ENCODE data around the gene L3MBTL3. TPM values are rescaled to one million over a fixed set of nuclear protein-coding genes. Genes with fewer than 3 reads are reported as not detected.

L3MBTL3 gene
- total and polyA plus RNA-seq, 12 donors: 0.77 to 4.0 (median 2.3) TPM

- no peaks in the 10 kb centered on the region for H3K27me3 ChIP-seq
- H3K4me3 ChIP-seq: no peak overlapping the region
- H3K27ac ChIP-seq: no peak overlapping the region
- intact Hi-C loops (cut with DNase I): loop anchor here in 1 of 10 donors (5.0 kb wide), 1 partner anchor 1544 kb away; no protein-coding TSS in a partner anchor
- ATAC-seq (no peak), DNase-seq (no peak)
- peaks cover 0 to 24% (median 0%) of the 10 kb centered on the region in 9 donors for H3K36me3 ChIP-seq
- H3K9me3 ChIP-seq: no peaks in the 10 kb centered on the region
- H3K4me1 ChIP-seq: peaks cover 0 to 13% (median 0%) of the 10 kb centered on the region in 9 donors
- TF ChIP-seq, protein P1, sequence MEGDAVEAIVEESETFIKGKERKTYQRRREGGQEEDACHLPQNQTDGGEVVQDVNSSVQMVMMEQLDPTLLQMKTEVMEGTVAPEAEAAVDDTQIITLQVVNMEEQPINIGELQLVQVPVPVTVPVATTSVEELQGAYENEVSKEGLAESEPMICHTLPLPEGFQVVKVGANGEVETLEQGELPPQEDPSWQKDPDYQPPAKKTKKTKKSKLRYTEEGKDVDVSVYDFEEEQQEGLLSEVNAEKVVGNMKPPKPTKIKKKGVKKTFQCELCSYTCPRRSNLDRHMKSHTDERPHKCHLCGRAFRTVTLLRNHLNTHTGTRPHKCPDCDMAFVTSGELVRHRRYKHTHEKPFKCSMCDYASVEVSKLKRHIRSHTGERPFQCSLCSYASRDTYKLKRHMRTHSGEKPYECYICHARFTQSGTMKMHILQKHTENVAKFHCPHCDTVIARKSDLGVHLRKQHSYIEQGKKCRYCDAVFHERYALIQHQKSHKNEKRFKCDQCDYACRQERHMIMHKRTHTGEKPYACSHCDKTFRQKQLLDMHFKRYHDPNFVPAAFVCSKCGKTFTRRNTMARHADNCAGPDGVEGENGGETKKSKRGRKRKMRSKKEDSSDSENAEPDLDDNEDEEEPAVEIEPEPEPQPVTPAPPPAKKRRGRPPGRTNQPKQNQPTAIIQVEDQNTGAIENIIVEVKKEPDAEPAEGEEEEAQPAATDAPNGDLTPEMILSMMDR (IDR thresholded peaks at IDR 0.05): no peak
- WGBS, 2 donors: 80 to 94% methylated on average over 7 of the region's 7 CpGs
Observed at GRCh38 chr6:130138116-130138908, 119.9 kb downstream of the L3MBTL3 start.

DNA sequence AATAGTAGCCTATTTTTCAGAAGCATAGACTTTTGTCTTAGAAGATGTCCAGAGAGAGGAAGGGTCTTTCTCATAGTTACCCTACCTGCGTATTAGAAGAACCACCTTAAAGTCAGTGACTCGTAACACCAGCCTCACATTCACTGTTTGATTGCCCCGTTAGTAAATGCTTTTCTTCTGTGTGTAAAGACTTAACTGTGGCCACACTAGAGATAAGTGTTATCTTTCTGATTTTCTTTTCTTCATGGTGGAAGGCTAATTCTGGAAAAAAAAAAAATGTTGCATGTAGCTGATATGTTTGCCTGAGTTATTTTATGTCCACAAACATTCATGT, 120.5 kb downstream of the L3MBTL3 start:
- 78 to 85% methylated on average over 3 of the region's 3 CpGs for WGBS, 2 donors
- no peaks in the 10 kb centered on the region for H3K9me3 ChIP-seq
- H3K27me3 ChIP-seq: no peaks in the 10 kb centered on the region
- peaks cover 0 to 26% (median 0%) of the 10 kb centered on the region in 9 donors for H3K36me3 ChIP-seq
- H3K4me3 ChIP-seq: no peak overlapping the region
- TF ChIP-seq, protein P1 (IDR thresholded peaks at IDR 0.05): no peak
- H3K4me1 ChIP-seq: peaks cover 0 to 13% (median 0%) of the 10 kb centered on the region in 9 donors
- no peak for ATAC-seq
- no peak for DNase-seq
- intact Hi-C loops (cut with DNase I): loop anchor here in 1 of 10 donors (5.0 kb wide), 1 partner anchor 1543 kb away; no protein-coding TSS in a partner anchor
- no peak overlapping the region for H3K27ac ChIP-seq

GRCh38 chr6:130140084-130140483, 121.7 kb downstream of the L3MBTL3 start:
- intact Hi-C loops (cut with DNase I): no loop called here
- Histone ChIP-seq H3K4me1 (peaks cover 0 to 13% (median 0%) of the 10 kb centered on the region in 9 donors), H3K4me3 (no peak overlapping the region), H3K36me3 (peaks cover 0 to 22% (median 0%) of the 10 kb centered on the region in 9 donors), H3K27ac (no peak overlapping the region), H3K9me3 (no peaks in the 10 kb centered on the region), H3K27me3 (no peaks in the 10 kb centered on the region)
- 86 to 92% methylated on average over 2 of the region's 2 CpGs for WGBS, 2 donors
- no peak for DNase-seq
- no peak for ATAC-seq
- TF ChIP-seq, protein P1 (IDR thresholded peaks at IDR 0.05): no peak

GRCh38 chr6:130143709-130144108, 125.3 kb downstream of the L3MBTL3 start:
- DNase-seq: no peak
- 94% methylated on average over 3 of the region's 3 CpGs for WGBS, 2 donors
- intact Hi-C loops (cut with DNase I): no loop called here
- Histone ChIP-seq H3K9me3 (no peaks in the 10 kb centered on the region), H3K36me3 (peaks cover 0 to 12% (median 0%) of the 10 kb centered on the region in 9 donors), H3K27me3 (no peaks in the 10 kb centered on the region), H3K27ac (no peak overlapping the region), H3K4me3 (no peak overlapping the region), H3K4me1 (peaks cover 0 to 13% (median 0%) of the 10 kb centered on the region in 9 donors)
- ATAC-seq: no peak
- TF ChIP-seq, protein P1 (IDR thresholded peaks at IDR 0.05): no peak
